ENCODE data around the gene POLE. TPM values are rescaled to one million over a fixed set of nuclear protein-coding genes. Genes with fewer than 3 reads are reported as not detected.

Gene POLE
- total RNA-seq, 1 experiment from 2014 or later: 144 TPM

DNA sequence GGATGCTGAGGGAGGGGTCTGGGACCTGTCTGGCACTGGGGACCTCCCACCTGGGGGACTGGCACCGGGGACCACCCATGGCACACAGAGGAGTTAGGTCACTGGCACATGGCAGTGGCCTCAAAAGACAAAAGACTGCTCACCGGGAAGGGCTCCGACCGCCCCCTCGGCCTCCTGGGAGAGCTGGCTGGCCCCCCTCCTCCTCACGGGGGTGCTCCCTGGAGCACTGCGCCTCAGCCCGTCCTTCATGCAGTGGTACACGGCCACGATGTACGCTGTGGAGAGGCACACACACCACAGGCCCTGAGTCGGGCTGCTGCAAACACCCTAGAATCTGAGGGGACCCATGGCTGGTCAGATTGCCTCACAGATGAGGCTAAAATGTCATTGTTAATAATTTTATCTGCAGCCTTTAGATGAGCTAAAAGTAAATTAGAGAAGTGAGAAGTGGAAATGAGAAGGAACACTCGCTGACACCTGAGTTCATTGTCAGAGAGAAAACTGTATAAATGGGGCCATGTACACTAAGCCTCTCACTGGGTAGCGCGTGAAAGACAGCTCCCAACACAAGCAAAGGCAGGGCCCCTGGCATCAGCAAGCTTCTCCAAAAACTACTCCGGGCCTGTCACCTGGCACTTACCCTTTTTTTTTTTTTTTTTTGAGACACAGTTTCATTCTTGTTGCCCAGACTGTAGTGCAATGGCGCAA lies 54.5 kb downstream of the POLE start:
- Mint-ChIP-seq H3K4me3 (no peak overlapping the region), H3K27me3 (ENCODE audit: low read depth) (no peaks in the 10 kb centered on the region), H3K36me3 (peaks cover 80% of the 10 kb centered on the region), H3K9me3 (no peaks in the 10 kb centered on the region), H3K4me1 (no peaks in the 10 kb centered on the region), H3K27ac (no peak overlapping the region)
- POLR2A ChIA-PET: no interaction called here
- TF ChIP-seq RELA (CRISPR knock-in tag; IDR thresholded peaks at IDR 0.05; ENCODE audit: borderline replicate concordance): no peak
- TF ChIP-seq, protein P1, sequence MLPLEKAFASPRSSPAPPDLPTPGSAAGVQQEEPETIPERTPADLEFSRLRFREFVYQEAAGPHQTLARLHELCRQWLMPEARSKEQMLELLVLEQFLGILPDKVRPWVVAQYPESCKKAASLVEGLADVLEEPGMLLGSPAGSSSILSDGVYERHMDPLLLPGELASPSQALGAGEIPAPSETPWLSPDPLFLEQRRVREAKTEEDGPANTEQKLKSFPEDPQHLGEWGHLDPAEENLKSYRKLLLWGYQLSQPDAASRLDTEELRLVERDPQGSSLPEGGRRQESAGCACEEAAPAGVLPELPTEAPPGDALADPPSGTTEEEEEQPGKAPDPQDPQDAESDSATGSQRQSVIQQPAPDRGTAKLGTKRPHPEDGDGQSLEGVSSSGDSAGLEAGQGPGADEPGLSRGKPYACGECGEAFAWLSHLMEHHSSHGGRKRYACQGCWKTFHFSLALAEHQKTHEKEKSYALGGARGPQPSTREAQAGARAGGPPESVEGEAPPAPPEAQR (CRISPR knock-in tag; IDR thresholded peaks at IDR 0.05): no peak
- peak; percentile 46; the same call in 1 of the 2 replicates for TF ChIP-seq ZNF263 (CRISPR knock-in tag; IDR thresholded peaks at IDR 0.05; ENCODE audit: low read depth)
- no peak for TF ChIP-seq NR3C1 (CRISPR knock-in tag; conservative IDR thresholded peaks at IDR 0.05; ENCODE audit: low read depth)
- no peak for TF ChIP-seq ZNF121 (CRISPR knock-in tag; IDR thresholded peaks at IDR 0.05)
- CTCF ChIA-PET: interaction anchor here (1.3 to 2.1 kb wide), 2 partner anchors 18 to 32 kb away, joined by 4 to 7 read pairs; no protein-coding TSS in a partner anchor
- no peak for ATAC-seq
- no peak for DNase-seq (ENCODE audit: low spot score)

DNA sequence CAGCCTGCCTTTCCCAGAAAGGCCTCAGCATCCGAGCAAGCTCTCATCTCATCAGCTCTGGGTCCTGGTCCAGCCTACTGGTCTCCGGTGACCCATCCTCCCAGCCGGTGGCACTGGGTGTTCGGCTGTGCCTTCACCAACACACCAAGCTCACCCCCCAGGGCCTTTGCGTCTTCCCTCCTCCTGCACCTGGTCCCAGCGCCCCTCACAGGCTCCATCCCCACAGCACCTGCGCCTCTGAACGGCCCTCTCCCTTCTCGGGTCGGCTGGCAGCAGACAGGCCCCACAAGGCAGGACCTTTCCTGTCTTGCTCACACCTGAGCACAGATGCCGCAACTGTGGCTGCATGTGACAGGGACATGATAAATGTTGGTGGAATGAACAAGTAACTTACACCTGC lies 55.5 kb downstream of the POLE start:
- no peaks in the 10 kb centered on the region for H3K9me3 Mint-ChIP-seq
- no peak for TF ChIP-seq ELF4 (CRISPR knock-in tag; IDR thresholded peaks at IDR 0.05; ENCODE audit: low read depth)
- TF ChIP-seq JUN (CRISPR knock-in tag; IDR thresholded peaks at IDR 0.05): no peak
- TF ChIP-seq GTF2I (CRISPR knock-in tag; conservative IDR thresholded peaks at IDR 0.05): no peak
- TF ChIP-seq ZNF281 (CRISPR knock-in tag; IDR thresholded peaks at IDR 0.05): no peak
- TF ChIP-seq, protein P2, sequence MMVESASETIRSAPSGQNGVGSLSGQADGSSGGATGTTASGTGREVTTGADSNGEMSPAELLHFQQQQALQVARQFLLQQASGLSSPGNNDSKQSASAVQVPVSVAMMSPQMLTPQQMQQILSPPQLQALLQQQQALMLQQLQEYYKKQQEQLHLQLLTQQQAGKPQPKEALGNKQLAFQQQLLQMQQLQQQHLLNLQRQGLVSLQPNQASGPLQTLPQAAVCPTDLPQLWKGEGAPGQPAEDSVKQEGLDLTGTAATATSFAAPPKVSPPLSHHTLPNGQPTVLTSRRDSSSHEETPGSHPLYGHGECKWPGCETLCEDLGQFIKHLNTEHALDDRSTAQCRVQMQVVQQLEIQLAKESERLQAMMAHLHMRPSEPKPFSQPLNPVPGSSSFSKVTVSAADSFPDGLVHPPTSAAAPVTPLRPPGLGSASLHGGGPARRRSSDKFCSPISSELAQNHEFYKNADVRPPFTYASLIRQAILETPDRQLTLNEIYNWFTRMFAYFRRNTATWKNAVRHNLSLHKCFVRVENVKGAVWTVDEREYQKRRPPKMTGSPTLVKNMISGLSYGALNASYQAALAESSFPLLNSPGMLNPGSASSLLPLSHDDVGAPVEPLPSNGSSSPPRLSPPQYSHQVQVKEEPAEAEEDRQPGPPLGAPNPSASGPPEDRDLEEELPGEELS (CRISPR knock-in tag; IDR thresholded peaks at IDR 0.05): no peak
- TF ChIP-seq CBFB (CRISPR knock-in tag; IDR thresholded peaks at IDR 0.05; ENCODE audit: low read depth): no peak
- TF ChIP-seq ATF6 (CRISPR knock-in tag; IDR thresholded peaks at IDR 0.05): no peak
- no peaks in the 10 kb centered on the region for H3K27me3 Mint-ChIP-seq (ENCODE audit: low read depth)
- peaks cover 72% of the 10 kb centered on the region for H3K36me3 Mint-ChIP-seq
- no peak overlapping the region for H3K4me3 Mint-ChIP-seq
- no peaks in the 10 kb centered on the region for H3K4me1 Mint-ChIP-seq
- CTCF ChIA-PET: interaction anchor here (1.1 kb wide), 1 partner anchor 17 kb away, joined by 4 read pairs; no protein-coding TSS in a partner anchor
- no peak overlapping the region for H3K27ac Mint-ChIP-seq
- ATAC-seq (no peak), DNase-seq (ENCODE audit: low spot score) (no peak)
- POLR2A ChIA-PET: no interaction called here

- peaks cover 70% of the 10 kb centered on the region for H3K36me3 Mint-ChIP-seq
- H3K27me3 Mint-ChIP-seq (ENCODE audit: low read depth): no peaks in the 10 kb centered on the region
- H3K4me1 Mint-ChIP-seq: no peaks in the 10 kb centered on the region
- POLR2A ChIA-PET: no interaction called here
- no peak for DNase-seq (ENCODE audit: low spot score)
- H3K4me3 Mint-ChIP-seq: no peak overlapping the region
- no peak for ATAC-seq
- H3K27ac Mint-ChIP-seq: no peak overlapping the region
- no peaks in the 10 kb centered on the region for H3K9me3 Mint-ChIP-seq
- CTCF ChIA-PET: interaction anchor here (1.1 kb wide), 1 partner anchor 16 kb away, joined by 4 read pairs; no protein-coding TSS in a partner anchor
- no peak for TF ChIP-seq RELA (CRISPR knock-in tag; IDR thresholded peaks at IDR 0.05; ENCODE audit: borderline replicate concordance)
- TF ChIP-seq NR1H2 (CRISPR knock-in tag; IDR thresholded peaks at IDR 0.05): no peak
- no peak for TF ChIP-seq GRHL2 (CRISPR knock-in tag; IDR thresholded peaks at IDR 0.05; ENCODE audit: insufficient replicate concordance, severe bottlenecking)
- TF ChIP-seq IRF2 (CRISPR knock-in tag; IDR thresholded peaks at IDR 0.05; ENCODE audit: borderline replicate concordance, low read depth): no peak
- no peak for TF ChIP-seq ZNF532 (CRISPR knock-in tag; IDR thresholded peaks at IDR 0.05; ENCODE audit: borderline replicate concordance)
- TF ChIP-seq NFYB (CRISPR knock-in tag; conservative IDR thresholded peaks at IDR 0.05; ENCODE audit: low read depth): no peak
These were observed 56.5 kb downstream of the POLE start for GRCh38 chr12:132630672-132631071.

Measured in WTC11 (cell line).